ENCODE results near the gene PTCHD1.

DNA sequence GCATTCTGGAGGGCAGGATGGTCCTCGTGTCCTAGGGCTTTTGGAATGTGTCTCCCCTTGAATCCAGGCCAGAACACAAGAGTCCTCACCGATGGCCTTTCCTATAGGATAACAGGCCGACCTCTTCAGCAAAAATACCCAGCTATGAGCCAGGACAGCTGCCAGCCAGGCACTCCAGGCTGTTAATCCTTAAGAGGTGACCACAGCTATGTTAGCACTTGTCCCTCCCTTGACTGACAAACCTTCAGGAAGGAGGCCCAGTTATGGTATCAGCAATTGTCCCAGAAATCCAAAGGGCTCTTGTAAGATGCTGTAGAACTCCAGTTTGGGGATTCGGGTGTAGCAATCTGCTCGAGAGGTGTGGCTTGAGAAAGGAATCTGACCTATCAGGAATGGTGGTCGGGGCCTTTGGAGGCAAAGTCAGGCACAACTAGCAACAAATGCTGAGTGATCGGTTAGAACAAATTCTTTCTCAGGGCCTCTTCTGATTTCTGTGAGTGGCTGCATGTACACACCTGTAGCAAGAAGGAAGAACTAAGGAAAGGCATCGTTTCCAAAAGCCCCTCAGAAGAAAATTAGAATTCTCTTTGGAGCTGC is 54.6 kb downstream of the PTCHD1 start:
- TF ChIP-seq, protein P1, sequence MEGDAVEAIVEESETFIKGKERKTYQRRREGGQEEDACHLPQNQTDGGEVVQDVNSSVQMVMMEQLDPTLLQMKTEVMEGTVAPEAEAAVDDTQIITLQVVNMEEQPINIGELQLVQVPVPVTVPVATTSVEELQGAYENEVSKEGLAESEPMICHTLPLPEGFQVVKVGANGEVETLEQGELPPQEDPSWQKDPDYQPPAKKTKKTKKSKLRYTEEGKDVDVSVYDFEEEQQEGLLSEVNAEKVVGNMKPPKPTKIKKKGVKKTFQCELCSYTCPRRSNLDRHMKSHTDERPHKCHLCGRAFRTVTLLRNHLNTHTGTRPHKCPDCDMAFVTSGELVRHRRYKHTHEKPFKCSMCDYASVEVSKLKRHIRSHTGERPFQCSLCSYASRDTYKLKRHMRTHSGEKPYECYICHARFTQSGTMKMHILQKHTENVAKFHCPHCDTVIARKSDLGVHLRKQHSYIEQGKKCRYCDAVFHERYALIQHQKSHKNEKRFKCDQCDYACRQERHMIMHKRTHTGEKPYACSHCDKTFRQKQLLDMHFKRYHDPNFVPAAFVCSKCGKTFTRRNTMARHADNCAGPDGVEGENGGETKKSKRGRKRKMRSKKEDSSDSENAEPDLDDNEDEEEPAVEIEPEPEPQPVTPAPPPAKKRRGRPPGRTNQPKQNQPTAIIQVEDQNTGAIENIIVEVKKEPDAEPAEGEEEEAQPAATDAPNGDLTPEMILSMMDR (IDR thresholded peaks at IDR 0.05; ENCODE audit: insufficient read depth, low read depth, low read length) = no peak
- no peak for TF ChIP-seq EZH2 (IDR thresholded peaks at IDR 0.05; ENCODE audit: insufficient read depth, low read length)

Measured in astrocyte (in vitro differentiated cells and primary cell).